IMR-90 (cell line): ENCODE results near the gene EPSTI1. TPM values are rescaled to one million over a fixed set of nuclear protein-coding genes. Genes with fewer than 3 reads are reported as not detected.

ENCODE experiments used
- ATAC-seq: fragments of 200-7000 bp; cut with Tn5 transposase; 2 replicates; pipeline ENCODE4 v1.9.1; 2020; ENCODE audit warnings: low read depth, mild to moderate bottlenecking, moderate library complexity
- BruUV-seq: library from RNA; stranded (reverse); fragments of 400-500 nt; replicated peaks from 2 replicates; lab custom pipeline; 2021; lab: Mats Ljungman, UMichigan
- CTCF ChIA-PET: fragments of 300-600 bp; formaldehyde crosslinking; extraction: SDS; loops from one replicate; lab custom pipeline; 2021; ENCODE audit warnings: antibody characterized with exemption; lab: Yijun Ruan, JAX
- POLR2A ChIA-PET: fragments of 300-600 bp; sonication (Branson Sonifier 250); formaldehyde crosslinking; loops from one replicate; lab custom pipeline; 2022; ENCODE audit warnings: antibody characterized with exemption; ENCODE audit not compliant: unreplicated experiment; lab: Charles Lee
- DNase-seq: peaks from one replicate; pipeline ENCODE4 v3.0.0; 2013
- H2AFZ ChIP-seq: replicated peaks from 2 replicates; pipeline ENCODE3; 2013; ENCODE audit warnings: low read length, mild to moderate bottlenecking; ENCODE audit not compliant: poor library complexity
- H2AK5ac ChIP-seq: 2 replicates; pipeline ENCODE4 v1.6.1; 2013; ENCODE audit warnings: low read depth, low read length, inconsistent platforms
- H2AK9ac ChIP-seq: replicated peaks from 2 replicates; pipeline ENCODE3; 2013; ENCODE audit warnings: mild to moderate bottlenecking, low read depth, low read length, moderate library complexity; ENCODE audit not compliant: poor library complexity
- H2BK120ac ChIP-seq: 2 replicates; pipeline ENCODE4 v1.6.1; 2013; ENCODE audit warnings: low read depth, low read length, inconsistent platforms
- H2BK15ac ChIP-seq: 3 replicates; pipeline ENCODE4 v1.6.1; 2013; ENCODE audit warnings: low read depth, low read length, inconsistent platforms
- H2BK20ac ChIP-seq: 2 replicates; pipeline ENCODE4 v1.6.1; 2013; ENCODE audit warnings: low read depth, mild to moderate bottlenecking, inconsistent platforms, low read length, moderate library complexity
- H2BK5ac ChIP-seq: 2 replicates; pipeline ENCODE4 v1.6.1; 2013; ENCODE audit warnings: mild to moderate bottlenecking, low read depth, low read length, inconsistent platforms; ENCODE audit not compliant: poor library complexity, severe bottlenecking
- H3K14ac ChIP-seq: replicated peaks from 2 replicates; pipeline ENCODE4 v1.6.1; 2013; ENCODE audit warnings: low read depth, low read length, inconsistent platforms
- H3K18ac ChIP-seq: 2 replicates; pipeline ENCODE4 v1.6.1; 2013; ENCODE audit warnings: low read depth, low read length, control low read depth
- H3K23ac ChIP-seq: 2 replicates; pipeline ENCODE4 v1.6.1; 2013; ENCODE audit warnings: low read depth, low read length, inconsistent platforms
- H3K27ac ChIP-seq: 2 replicates; pipeline ENCODE4 v1.5.1; 2013; ENCODE audit warnings: mild to moderate bottlenecking, control low read depth, low read length; ENCODE audit not compliant: insufficient read depth
- H3K27me3 ChIP-seq: 2 replicates; pipeline ENCODE4 v1.6.1; 2013; ENCODE audit warnings: low read length; ENCODE audit not compliant: control insufficient read depth, insufficient read depth
- H3K36me3 ChIP-seq: 2 replicates; pipeline ENCODE4 v1.6.1; 2013; ENCODE audit warnings: low read length, mixed read lengths; ENCODE audit not compliant: control insufficient read depth, insufficient read depth
- H3K4ac ChIP-seq: 2 replicates; pipeline ENCODE4 v1.6.1; 2013; ENCODE audit warnings: low read depth, low read length, inconsistent platforms
- H3K4me1 ChIP-seq: 2 replicates; pipeline ENCODE4 v1.6.1; 2013; ENCODE audit warnings: low read length, mixed read lengths; ENCODE audit not compliant: control insufficient read depth, insufficient read depth
- H3K4me2 ChIP-seq: 2 replicates; pipeline ENCODE4 v1.6.1; 2013; ENCODE audit warnings: low read depth, mild to moderate bottlenecking, control low read depth, low read length, moderate library complexity
- H3K4me3 ChIP-seq: 2 replicates; pipeline ENCODE4 v1.5.1; 2013; ENCODE audit warnings: low read depth, mild to moderate bottlenecking, control low read depth, low read length, moderate library complexity; ENCODE audit not compliant: insufficient read depth
- H3K56ac ChIP-seq: 2 replicates; pipeline ENCODE4 v1.6.1; 2013; ENCODE audit warnings: low read length, inconsistent platforms; ENCODE audit not compliant: insufficient read depth; ENCODE audit errors: extremely low read depth
- H3K79me1 ChIP-seq, 2 experiments: 2 replicates each; pipeline ENCODE4 v1.6.1; 2013; ENCODE audit warnings: low read length in 2 of 2, inconsistent platforms in 1 of 2, low read depth in 1 of 2
- H3K9ac ChIP-seq: 2 replicates; pipeline ENCODE4 v1.6.1; 2013; ENCODE audit warnings: low read depth, low read length, control low read depth
- H3K9me1 ChIP-seq: 2 replicates; pipeline ENCODE4 v1.6.1; 2013; ENCODE audit warnings: low read length, inconsistent platforms; ENCODE audit not compliant: insufficient read depth
- H3K9me3 ChIP-seq: 2 replicates; pipeline ENCODE4 v1.6.1; 2013; ENCODE audit warnings: low read length; ENCODE audit not compliant: control insufficient read depth, insufficient read depth
- H4K20me1 ChIP-seq: 2 replicates; pipeline ENCODE4 v1.6.1; 2013; ENCODE audit warnings: low read length, inconsistent platforms; ENCODE audit not compliant: insufficient read depth
- H4K5ac ChIP-seq: 2 replicates; pipeline ENCODE4 v1.6.1; 2013; ENCODE audit warnings: mild to moderate bottlenecking, low read depth, low read length, control low read depth
- H4K8ac ChIP-seq, 2 experiments: 2 replicates each; pipeline ENCODE4 v1.6.1; 2013; ENCODE audit warnings: low read depth in 2 of 2, low read length in 2 of 2, control low read depth in 1 of 2, inconsistent platforms in 1 of 2
- H4K91ac ChIP-seq: 2 replicates; pipeline ENCODE4 v1.6.1; 2013; ENCODE audit warnings: low read depth, low read length, inconsistent platforms; ENCODE audit not compliant: insufficient read depth
- BHLHE40 ChIP-seq: fragments of 150-350 bp; IDR thresholded peaks from 2 replicates; pipeline ENCODE4 v1.6.1; 2016; ENCODE audit warnings: mild to moderate bottlenecking, low read depth, low read length
- CEBPB ChIP-seq: IDR thresholded peaks from 2 replicates; pipeline ENCODE4 v1.6.1; 2012; ENCODE audit warnings: low read depth, low read length, improper control_type of control experiment
- CHD1 ChIP-seq: IDR thresholded peaks from 2 replicates; pipeline ENCODE4 v1.6.1; 2012; ENCODE audit warnings: low read depth, low read length, improper control_type of control experiment
- CTCF ChIP-seq: conservative IDR thresholded peaks from 2 replicates; pipeline ENCODE4 v1.5.1; 2012; ENCODE audit warnings: mild to moderate bottlenecking, low read depth, low read length, improper control_type of control experiment
- MAFK ChIP-seq: IDR thresholded peaks from 2 replicates; pipeline ENCODE4 v1.6.1; 2012; ENCODE audit warnings: low read depth, low read length, improper control_type of control experiment
- MXI1 ChIP-seq: IDR thresholded peaks from 2 replicates; pipeline ENCODE4 v1.6.1; 2012; ENCODE audit warnings: low read depth, mild to moderate bottlenecking, low read length, moderate library complexity, borderline replicate concordance
- RAD21 ChIP-seq: IDR thresholded peaks from 2 replicates; pipeline ENCODE4 v1.6.1; 2012; ENCODE audit warnings: low read length, improper control_type of control experiment
- USF2 ChIP-seq: fragments of 150-350 bp; IDR thresholded peaks from 2 replicates; pipeline ENCODE4 v1.6.1; 2017; ENCODE audit warnings: mild to moderate bottlenecking, antibody characterized with exemption, low read length, low read depth
- WGBS, 2 experiments: methylation state at CpG; one replicate each; pipeline versions ENCODE4 v1.1.5 to v1.1.7; 2013; ENCODE audit warnings: missing lambda C conversion rate in 2 of 2; ENCODE audit not compliant: insufficient read length in 1 of 2; ENCODE audit errors: extremely low coverage in 2 of 2; 5-methylcytosine and 5-hydroxymethylcytosine counted together
- dilution Hi-C: fragments of 300-500 bp; cut with HindIII; formaldehyde crosslinking; loops from one replicate; pipeline ENCODE4 v1.14.3; 2018; ENCODE audit warnings: low sequenced_read_pairs; ENCODE audit not compliant: unreplicated experiment
- in situ Hi-C: fragments of 300-500 bp; cut with MboI; formaldehyde crosslinking; loops from 3 replicates; pipeline ENCODE4 v1.14.3; 2019; ENCODE audit warnings: low sequenced_read_pairs, inconsistent platforms, mixed read lengths
- intact Hi-C: fragments of 100-400 bp; cut with micrococcal nuclease; formaldehyde crosslinking; loops from 2 replicates; pipeline ENCODE4 v1.10.0; 2022
- polyA plus RNA-seq, 3 experiments: library from polyadenylated mRNA; depleted of rRNA; stranded (reverse); fragments of >200 nt; gene quantifications; 2 replicates each; pipeline ENCODE4 v1.2.3, GENCODE V29; 2012; ENCODE audit warnings: low replicate concordance in 1 of 3
- total RNA-seq: library from RNA; depleted of rRNA; stranded (reverse); fragments of >200 nt; gene quantifications from 2 replicates; pipeline ENCODE4 v1.2.3, GENCODE V29; 2012

Gene EPSTI1
- total and polyA plus RNA-seq, 2 of the 4 experiments (the other 2 are of a cell fraction), result 0.90 to 1.6 TPM

GRCh38 chr13:42929886-42930535 lies 62.0 kb downstream of the EPSTI1 start:
- H4K91ac ChIP-seq, result no peak overlapping the region
- no peak overlapping the region for H3K4me2 ChIP-seq
- no peak overlapping the region for H2AFZ ChIP-seq
- no peak overlapping the region for H3K56ac ChIP-seq
- no peak overlapping the region for H4K8ac ChIP-seq
- dilution Hi-C loops (no loop called here), intact Hi-C loops (no loop called here), in situ Hi-C loops (no loop called here)
- no peak overlapping the region for H3K4ac ChIP-seq
- H3K4me1 ChIP-seq, result no peaks in the 10 kb centered on the region
- H3K9me3 ChIP-seq, result peaks cover 2% of the 10 kb centered on the region; the same call in 1 of the 2 replicates
- no peak overlapping the region for H3K27ac ChIP-seq
- BruUV-seq, result no TSS peak
- H2AK9ac ChIP-seq, result no peak overlapping the region
- CTCF ChIA-PET, result no interaction called here
- WGBS, 2 experiments, result no CpG with 5 or more reads among the region's 3 CpGs
- no peak overlapping the region for H3K14ac ChIP-seq
- no peak overlapping the region for H2BK5ac ChIP-seq
- ATAC-seq (no peak), DNase-seq (no peak)
- H3K27me3 ChIP-seq, result no peaks in the 10 kb centered on the region
- H2BK15ac ChIP-seq, result no peak overlapping the region
- H3K79me1 ChIP-seq, result no peaks in the 10 kb centered on the region
- no peak overlapping the region for H3K23ac ChIP-seq
- no peak overlapping the region for H3K4me3 ChIP-seq
- POLR2A ChIA-PET, result no interaction called here
- no peak overlapping the region for H4K5ac ChIP-seq
- no peaks in the 10 kb centered on the region for H4K20me1 ChIP-seq
- no peak overlapping the region for H3K9ac ChIP-seq
- no peak overlapping the region for H2BK20ac ChIP-seq
- no peak overlapping the region for H2AK5ac ChIP-seq
- H3K18ac ChIP-seq, result no peak overlapping the region
- no peaks in the 10 kb centered on the region for H3K36me3 ChIP-seq
- TF ChIP-seq RAD21 (no peak), USF2 (no peak), CHD1 (no peak), MAFK (no peak), CEBPB (no peak), BHLHE40 (no peak), CTCF (no peak), MXI1 (no peak)
- no peaks in the 10 kb centered on the region for H3K9me1 ChIP-seq
- H2BK120ac ChIP-seq, result no peak overlapping the region
